HG03565 (cell line): ENCODE results near the gene TBL1X.

Source experiments
- ATAC-seq: cut with Tn5 transposase; IDR thresholded peaks from one replicate; pipeline ENCODE4 v1.9.1; 2021; ENCODE audit warnings: mild to moderate bottlenecking, moderate library complexity; ENCODE audit not compliant: unreplicated experiment

Gene TBL1X

GRCh38 chrX:9493936-9494335, 29.1 kb downstream of the TBL1X start:
- no peak for ATAC-seq

GRCh38 chrX:9494771-9495170, 29.9 kb downstream of the TBL1X start:
- no peak for ATAC-seq

- no peak for ATAC-seq
Observed at GRCh38 chrX:9495496-9495895, 30.6 kb downstream of the TBL1X start.

- no peak for ATAC-seq
Observed at GRCh38 chrX:9498236-9498635, 33.4 kb downstream of the TBL1X start.

- ATAC-seq, result no peak
Observed at GRCh38 chrX:9500584-9500983, 35.7 kb downstream of the TBL1X start.

- ATAC-seq, result no peak
Observed at GRCh38 chrX:9501362-9501761, 36.5 kb downstream of the TBL1X start.

- no peak for ATAC-seq
Observed at GRCh38 chrX:9503261-9503660, 38.4 kb downstream of the TBL1X start.

GRCh38 chrX:9510366-9510765, 45.5 kb downstream of the TBL1X start:
- no peak for ATAC-seq

- no peak for ATAC-seq
Observed at GRCh38 chrX:9510980-9511379, 46.1 kb downstream of the TBL1X start.

GRCh38 chrX:9515489-9515888, 50.6 kb downstream of the TBL1X start:
- no peak for ATAC-seq

GRCh38 chrX:9515973-9516538, 51.2 kb downstream of the TBL1X start:
- ATAC-seq, result no peak

- ATAC-seq, result no peak
Observed at GRCh38 chrX:9516635-9517034, 51.8 kb downstream of the TBL1X start.

GRCh38 chrX:9518051-9518450, 53.2 kb downstream of the TBL1X start:
- no peak for ATAC-seq

GRCh38 chrX:9518889-9519288, 54.0 kb downstream of the TBL1X start:
- no peak for ATAC-seq

- no peak for ATAC-seq
Observed at GRCh38 chrX:9519546-9520216, 54.8 kb downstream of the TBL1X start.

- no peak for ATAC-seq
Observed at GRCh38 chrX:9520217-9520590, 55.3 kb downstream of the TBL1X start.

GRCh38 chrX:9522378-9523155, 57.7 kb downstream of the TBL1X start:
- ATAC-seq, result no peak

GRCh38 chrX:9525511-9526248, 60.8 kb downstream of the TBL1X start:
- no peak for ATAC-seq

- ATAC-seq, result no peak
Observed at GRCh38 chrX:9526965-9527364, 62.1 kb downstream of the TBL1X start.

GRCh38 chrX:9528498-9528897, 63.6 kb downstream of the TBL1X start:
- ATAC-seq, result no peak

GRCh38 chrX:9529223-9529622, 64.4 kb downstream of the TBL1X start:
- ATAC-seq, result no peak
